ENCODE measurements around the gene DAPK3. TPM values are rescaled to one million over a fixed set of nuclear protein-coding genes. Genes with fewer than 3 reads are reported as not detected.
"Not testable (repeated sequence)": the region's sequence is repeated elsewhere in the genome, so short reads cannot be mapped to it uniquely, and the experiment has no call there.

The DAPK3 gene
- polyA plus RNA-seq, 3 donors, result 13.7 to 32.1 (median 21.8) TPM

DNA sequence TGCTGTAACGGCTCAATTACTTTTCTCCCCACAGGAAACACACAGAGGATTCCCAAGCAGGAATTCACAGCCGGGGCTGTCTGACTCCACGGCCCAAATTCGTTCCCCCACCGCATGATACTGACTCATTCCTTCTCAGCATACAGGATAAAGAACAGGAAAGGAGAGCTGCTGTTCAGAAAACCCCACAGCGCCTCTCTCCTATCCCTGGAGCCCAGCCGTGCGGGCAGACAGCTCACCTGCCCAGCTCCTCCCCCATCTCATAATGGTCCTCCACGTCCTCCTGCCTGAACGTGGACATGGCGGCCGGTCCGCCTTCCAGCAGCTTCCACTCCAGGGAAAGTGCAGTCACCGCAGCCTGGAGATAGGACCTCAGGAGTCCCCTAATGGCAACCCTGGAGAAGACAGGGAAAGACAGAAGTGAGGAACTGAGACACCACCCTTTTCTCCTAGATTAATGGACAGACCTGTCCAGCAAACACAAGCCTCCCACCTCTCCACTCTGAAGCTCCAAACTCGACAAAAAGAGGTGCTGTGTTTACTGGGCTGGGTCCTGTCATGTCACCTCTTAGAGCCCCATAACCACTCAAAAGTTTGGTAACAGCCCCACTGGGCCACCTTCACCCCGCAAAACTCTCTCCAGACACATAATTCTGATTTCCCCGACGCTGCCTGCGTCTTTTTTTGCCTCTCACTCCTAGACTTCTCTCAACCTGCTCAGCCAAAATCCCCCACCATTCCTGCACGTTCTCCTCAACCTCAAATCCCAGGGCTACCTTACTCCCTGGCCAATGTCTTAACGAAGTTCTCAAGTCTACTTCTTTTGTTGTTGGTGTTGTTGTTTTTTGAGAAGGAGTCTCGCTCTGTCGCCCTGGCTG is 1.2 kb downstream of the DAPK3 start:
- intact Hi-C loops (cut with micrococcal nuclease), result loop anchor here in 1 of 2 donors (2.0 kb wide), 1 partner anchor 15 kb away; the partner anchor contains the start of gene EEF2
- peak overlapping the region in 4 of 7 donors; percentile 26 to 92 (median 56) for H3K27ac Mint-ChIP-seq
- H3K27me3 Mint-ChIP-seq (ENCODE audit: low read depth in 3 of 3), result peaks cover 0 to 2% (median 2%) of the 10 kb centered on the region in 3 donors
- no peaks in the 10 kb centered on the region for H3K9me3 Mint-ChIP-seq
- Histone ChIP-seq H3K79me2 (ENCODE audit: insufficient read depth, low read length) (peaks cover 37% of the 10 kb centered on the region), H3K27ac (ENCODE audit: low read depth in 1 of 2, low read length in 2 of 2) (no peak overlapping the region), H4K20me1 (ENCODE audit: insufficient read depth, low read length) (peaks cover 38% of the 10 kb centered on the region), H3K4me2 (replicated peaks; ENCODE audit: extremely low read depth, low read length, poor library complexity, severe bottlenecking) (peak overlapping the region; percentile 77), H3K9me3 (replicated peaks in 1 of 2; ENCODE audit: control insufficient read depth in 1 of 2, insufficient read depth in 1 of 2, low read length in 2 of 2) (no peaks in the 10 kb centered on the region), H2AFZ (ENCODE audit: insufficient read depth, low read depth, low read length, poor library complexity, severe bottlenecking) (no peak overlapping the region), H3K9ac (ENCODE audit: insufficient read depth, low read length, poor library complexity, severe bottlenecking) (peak overlapping the region; percentile 89), H3K4me1 (ENCODE audit: control insufficient read depth in 1 of 2, insufficient read depth in 2 of 2, low read length in 2 of 2) (peaks cover 11 to 20% of the 10 kb centered on the region in 2 donors), H3K27me3 (ENCODE audit: control insufficient read depth in 2 of 2, insufficient read depth in 2 of 2, low read length in 2 of 2) (no peaks in the 10 kb centered on the region), H3K4me3 (replicated peaks in 1 of 3; ENCODE audit: low read depth in 2 of 3, low read length in 3 of 3) (peak overlapping the region in 2 of 3 experiments; percentile 85 to 95), H3K36me3 (replicated peaks in 1 of 2; ENCODE audit: control insufficient read depth in 1 of 2, insufficient read depth in 2 of 2, low read length in 2 of 2) (peaks cover 41 to 50% of the 10 kb centered on the region in 2 donors)
- H3K36me3 Mint-ChIP-seq, result peaks cover 28 to 48% of the 10 kb centered on the region in 2 donors
- H3K4me1 Mint-ChIP-seq, result peaks cover 16% of the 10 kb centered on the region
- WGBS (ENCODE audit: insufficient coverage), result 66% methylated on average over 15 of the region's 23 CpGs
- peak overlapping the region; percentile 88 to 93 for H3K4me3 Mint-ChIP-seq
- TF ChIP-seq, protein P1, sequence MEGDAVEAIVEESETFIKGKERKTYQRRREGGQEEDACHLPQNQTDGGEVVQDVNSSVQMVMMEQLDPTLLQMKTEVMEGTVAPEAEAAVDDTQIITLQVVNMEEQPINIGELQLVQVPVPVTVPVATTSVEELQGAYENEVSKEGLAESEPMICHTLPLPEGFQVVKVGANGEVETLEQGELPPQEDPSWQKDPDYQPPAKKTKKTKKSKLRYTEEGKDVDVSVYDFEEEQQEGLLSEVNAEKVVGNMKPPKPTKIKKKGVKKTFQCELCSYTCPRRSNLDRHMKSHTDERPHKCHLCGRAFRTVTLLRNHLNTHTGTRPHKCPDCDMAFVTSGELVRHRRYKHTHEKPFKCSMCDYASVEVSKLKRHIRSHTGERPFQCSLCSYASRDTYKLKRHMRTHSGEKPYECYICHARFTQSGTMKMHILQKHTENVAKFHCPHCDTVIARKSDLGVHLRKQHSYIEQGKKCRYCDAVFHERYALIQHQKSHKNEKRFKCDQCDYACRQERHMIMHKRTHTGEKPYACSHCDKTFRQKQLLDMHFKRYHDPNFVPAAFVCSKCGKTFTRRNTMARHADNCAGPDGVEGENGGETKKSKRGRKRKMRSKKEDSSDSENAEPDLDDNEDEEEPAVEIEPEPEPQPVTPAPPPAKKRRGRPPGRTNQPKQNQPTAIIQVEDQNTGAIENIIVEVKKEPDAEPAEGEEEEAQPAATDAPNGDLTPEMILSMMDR (IDR thresholded peaks at IDR 0.05), result no peak
- DNase-seq, result no peak

GRCh38 chr19:3968556-3969434 is 2.1 kb downstream of the DAPK3 start:
- peaks cover 0 to 2% (median 2%) of the 10 kb centered on the region in 3 donors for H3K27me3 Mint-ChIP-seq (ENCODE audit: low read depth in 3 of 3)
- TF ChIP-seq, protein P1 (IDR thresholded peaks at IDR 0.05), result no peak
- H4K20me1 ChIP-seq (ENCODE audit: insufficient read depth, low read length), result peaks cover 38% of the 10 kb centered on the region
- H3K4me3 Mint-ChIP-seq, result no peak overlapping the region
- peaks cover 34 to 56% of the 10 kb centered on the region in 2 donors for H3K36me3 Mint-ChIP-seq
- no peak overlapping the region for H3K9ac ChIP-seq (ENCODE audit: insufficient read depth, low read length, poor library complexity, severe bottlenecking)
- no peak overlapping the region for H3K27ac ChIP-seq (ENCODE audit: low read depth in 1 of 2, low read length in 2 of 2)
- no peak for DNase-seq
- peaks cover 37% of the 10 kb centered on the region for H3K79me2 ChIP-seq (ENCODE audit: insufficient read depth, low read length)
- no peaks in the 10 kb centered on the region for H3K27me3 ChIP-seq (ENCODE audit: control insufficient read depth in 2 of 2, insufficient read depth in 2 of 2, low read length in 2 of 2)
- H3K4me1 ChIP-seq (ENCODE audit: control insufficient read depth in 1 of 2, insufficient read depth in 2 of 2, low read length in 2 of 2), result peaks cover 11 to 20% of the 10 kb centered on the region in 2 donors
- H3K4me1 Mint-ChIP-seq, result peaks cover 16% of the 10 kb centered on the region
- H3K36me3 ChIP-seq (replicated peaks in 1 of 2; ENCODE audit: control insufficient read depth in 1 of 2, insufficient read depth in 2 of 2, low read length in 2 of 2), result peaks cover 47 to 58% of the 10 kb centered on the region in 2 donors
- no peaks in the 10 kb centered on the region for H3K9me3 ChIP-seq (replicated peaks in 1 of 2; ENCODE audit: control insufficient read depth in 1 of 2, insufficient read depth in 1 of 2, low read length in 2 of 2)
- peak overlapping the region in 2 of 7 donors; percentile 26 to 40 for H3K27ac Mint-ChIP-seq
- intact Hi-C loops (cut with micrococcal nuclease), result no loop called here
- no peaks in the 10 kb centered on the region for H3K9me3 Mint-ChIP-seq
- no peak overlapping the region for H3K4me3 ChIP-seq (replicated peaks in 1 of 3; ENCODE audit: low read depth in 2 of 3, low read length in 3 of 3)
- 72% methylated on average over 4 of the region's 9 CpGs for WGBS (ENCODE audit: insufficient coverage)
- H2AFZ ChIP-seq (ENCODE audit: insufficient read depth, low read depth, low read length, poor library complexity, severe bottlenecking), result no peak overlapping the region
- no peak overlapping the region for H3K4me2 ChIP-seq (replicated peaks; ENCODE audit: extremely low read depth, low read length, poor library complexity, severe bottlenecking)

DNA sequence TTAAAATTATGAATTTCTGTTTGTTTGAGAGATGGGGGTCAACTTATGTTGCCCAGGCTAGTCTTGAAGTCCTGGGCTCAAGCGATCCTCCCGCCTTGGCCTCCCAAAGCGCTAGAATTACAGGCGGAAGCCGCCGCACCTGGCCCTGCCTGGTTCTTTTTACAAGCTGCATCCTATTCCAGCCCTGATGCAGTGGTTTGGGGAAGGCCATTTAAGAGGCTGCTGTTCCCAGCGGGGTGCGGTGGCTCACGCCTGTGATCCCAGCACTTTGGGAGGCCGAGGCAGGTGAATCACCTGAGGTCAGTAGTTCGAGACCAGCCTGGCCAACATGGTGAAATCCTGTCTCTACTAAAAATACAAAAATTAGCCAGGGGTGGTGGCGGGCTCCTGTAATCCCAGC is 2.9 kb downstream of the DAPK3 start:
- peaks cover 38% of the 10 kb centered on the region for H4K20me1 ChIP-seq (ENCODE audit: insufficient read depth, low read length)
- H3K36me3 Mint-ChIP-seq, result peaks cover 42 to 64% of the 10 kb centered on the region in 2 donors
- H3K9me3 Mint-ChIP-seq; H3K27ac ChIP-seq (ENCODE audit: low read depth in 1 of 2, low read length in 2 of 2); H3K4me2 ChIP-seq (replicated peaks; ENCODE audit: extremely low read depth, low read length, poor library complexity, severe bottlenecking); H3K4me3 Mint-ChIP-seq; intact Hi-C loops (cut with micrococcal nuclease); H3K4me3 ChIP-seq (replicated peaks in 1 of 3; ENCODE audit: low read depth in 2 of 3, low read length in 3 of 3); DNase-seq; H3K27ac Mint-ChIP-seq; H3K27me3 ChIP-seq (ENCODE audit: control insufficient read depth in 2 of 2, insufficient read depth in 2 of 2, low read length in 2 of 2); H2AFZ ChIP-seq (ENCODE audit: insufficient read depth, low read depth, low read length, poor library complexity, severe bottlenecking); H3K9ac ChIP-seq (ENCODE audit: insufficient read depth, low read length, poor library complexity, severe bottlenecking); H3K9me3 ChIP-seq (replicated peaks in 1 of 2; ENCODE audit: control insufficient read depth in 1 of 2, insufficient read depth in 1 of 2, low read length in 2 of 2); H3K27me3 Mint-ChIP-seq (ENCODE audit: low read depth in 3 of 3): not testable (repeated sequence)
- peaks cover 55 to 66% of the 10 kb centered on the region in 2 donors for H3K36me3 ChIP-seq (replicated peaks in 1 of 2; ENCODE audit: control insufficient read depth in 1 of 2, insufficient read depth in 2 of 2, low read length in 2 of 2)
- H3K79me2 ChIP-seq (ENCODE audit: insufficient read depth, low read length), result peaks cover 37% of the 10 kb centered on the region
- H3K4me1 ChIP-seq (ENCODE audit: control insufficient read depth in 1 of 2, insufficient read depth in 2 of 2, low read length in 2 of 2), result peaks cover 11 to 20% of the 10 kb centered on the region in 2 donors
- peaks cover 16% of the 10 kb centered on the region for H3K4me1 Mint-ChIP-seq
- 100% methylated on average over 1 of the region's 12 CpGs for WGBS (ENCODE audit: insufficient coverage)
